ENCODE results near the gene LRRC75B.

LRRC75B gene

DNA sequence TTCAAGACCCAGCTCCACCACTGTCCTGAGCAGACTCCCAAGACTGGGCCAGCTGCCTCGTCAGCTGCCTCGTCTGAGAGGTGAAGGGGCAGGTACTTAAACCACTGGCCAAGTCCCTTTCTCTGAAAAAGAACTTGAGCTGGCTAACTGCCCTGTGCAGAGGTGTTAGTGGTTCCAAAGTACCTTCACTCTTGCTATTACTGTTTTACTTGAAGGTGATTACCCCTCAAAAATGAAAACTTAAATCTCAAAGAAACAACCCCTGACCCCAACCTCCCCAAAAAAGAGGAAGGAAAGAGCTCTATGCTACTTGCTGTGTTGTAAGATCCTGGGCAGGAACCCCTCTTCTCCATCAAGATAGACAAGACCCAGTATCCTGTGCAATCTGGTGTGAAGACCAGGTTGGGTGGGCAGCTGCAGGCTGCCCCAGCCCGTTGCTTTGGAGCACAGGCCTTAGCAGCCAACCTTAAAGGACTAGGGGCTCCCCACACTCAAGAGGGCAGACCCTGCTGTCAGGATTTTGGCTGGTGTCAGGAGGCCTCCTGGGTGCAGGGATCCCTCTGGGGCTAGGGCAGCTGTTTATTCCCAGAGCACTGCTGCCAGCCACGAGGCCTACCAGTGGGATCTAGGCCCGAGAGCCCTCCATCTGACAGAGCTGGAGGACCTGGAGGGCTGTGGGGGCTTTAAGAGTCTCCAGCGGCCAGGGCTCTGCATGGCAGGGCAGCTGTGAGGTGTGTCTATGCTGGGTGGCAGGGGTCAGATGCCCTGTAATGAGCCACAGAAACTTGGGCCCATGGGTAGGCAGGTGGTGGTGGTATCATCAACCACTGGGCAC is 51.0 kb downstream of the LRRC75B start:
- DNase-seq (ENCODE audit: extremely low read depth, low read depth) = no peak
- TF ChIP-seq, protein P1, sequence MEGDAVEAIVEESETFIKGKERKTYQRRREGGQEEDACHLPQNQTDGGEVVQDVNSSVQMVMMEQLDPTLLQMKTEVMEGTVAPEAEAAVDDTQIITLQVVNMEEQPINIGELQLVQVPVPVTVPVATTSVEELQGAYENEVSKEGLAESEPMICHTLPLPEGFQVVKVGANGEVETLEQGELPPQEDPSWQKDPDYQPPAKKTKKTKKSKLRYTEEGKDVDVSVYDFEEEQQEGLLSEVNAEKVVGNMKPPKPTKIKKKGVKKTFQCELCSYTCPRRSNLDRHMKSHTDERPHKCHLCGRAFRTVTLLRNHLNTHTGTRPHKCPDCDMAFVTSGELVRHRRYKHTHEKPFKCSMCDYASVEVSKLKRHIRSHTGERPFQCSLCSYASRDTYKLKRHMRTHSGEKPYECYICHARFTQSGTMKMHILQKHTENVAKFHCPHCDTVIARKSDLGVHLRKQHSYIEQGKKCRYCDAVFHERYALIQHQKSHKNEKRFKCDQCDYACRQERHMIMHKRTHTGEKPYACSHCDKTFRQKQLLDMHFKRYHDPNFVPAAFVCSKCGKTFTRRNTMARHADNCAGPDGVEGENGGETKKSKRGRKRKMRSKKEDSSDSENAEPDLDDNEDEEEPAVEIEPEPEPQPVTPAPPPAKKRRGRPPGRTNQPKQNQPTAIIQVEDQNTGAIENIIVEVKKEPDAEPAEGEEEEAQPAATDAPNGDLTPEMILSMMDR (IDR thresholded peaks at IDR 0.05; ENCODE audit: low read depth, low read length) = no peak

DNA sequence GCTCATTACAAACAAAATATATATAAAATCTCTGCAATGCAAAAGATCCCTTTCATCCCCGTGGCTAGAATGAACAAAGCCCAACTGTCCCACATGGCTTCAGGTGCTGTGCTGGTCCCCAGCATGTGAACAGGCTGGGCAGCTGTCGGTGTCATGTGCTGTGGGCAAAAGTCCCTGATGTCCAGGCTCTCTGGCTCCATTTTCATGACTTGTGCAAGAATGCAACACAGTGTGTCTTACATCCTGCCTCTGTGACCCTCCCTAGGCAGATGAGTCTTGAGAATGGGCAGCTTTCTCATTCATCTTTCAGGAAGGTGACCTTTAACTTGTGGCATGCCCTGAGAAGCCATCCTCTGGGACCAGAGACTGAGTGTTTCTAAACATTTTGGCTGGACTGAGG is 52.4 kb downstream of the LRRC75B start:
- TF ChIP-seq, protein P1 (IDR thresholded peaks at IDR 0.05; ENCODE audit: low read depth, low read length) = no peak
- no peak for DNase-seq (ENCODE audit: extremely low read depth, low read depth)

DNA sequence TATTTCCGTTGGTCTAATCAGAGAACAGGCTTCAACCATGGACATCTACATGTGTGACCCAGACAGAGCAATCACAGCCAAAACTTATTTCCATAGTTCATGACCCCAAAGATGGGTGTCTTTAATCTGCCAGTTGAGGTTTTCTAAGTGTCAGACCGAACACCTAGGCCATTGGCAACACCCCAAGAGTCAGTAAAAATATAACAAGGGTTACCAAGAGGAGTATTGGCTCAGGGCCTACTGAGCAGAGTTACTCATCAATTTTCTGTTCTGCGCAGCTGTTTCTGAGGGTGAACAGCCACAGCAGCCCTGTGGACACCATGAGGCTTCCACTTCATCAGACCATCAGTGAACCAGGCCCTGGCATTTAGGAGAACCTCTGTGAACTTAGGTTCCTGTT is 56.8 kb downstream of the LRRC75B start:
- DNase-seq (ENCODE audit: extremely low read depth, low read depth) = no peak
- TF ChIP-seq, protein P1 (IDR thresholded peaks at IDR 0.05; ENCODE audit: low read depth, low read length) = no peak
